Choroid plexus epithelial cell (primary cell): Measurements from ENCODE around the gene PFN3.
A peak's percentile ranks its signal among the peaks of the same experiment; 100 is the strongest.

Source experiments
- DNase-seq: peaks from one replicate; pipeline ENCODE4 v3.0.0-alpha.2; 2010; ENCODE audit warnings: low read depth
- H3K4me3 ChIP-seq: 2 replicates; pipeline ENCODE4 v1.5.1; 2011; ENCODE audit warnings: low read depth, mild to moderate bottlenecking, control low read depth, low read length, moderate library complexity
- CTCF ChIP-seq: conservative IDR thresholded peaks from 2 replicates; pipeline ENCODE4 v1.5.1; 2011; ENCODE audit warnings: low read depth, mild to moderate bottlenecking, control low read depth, inconsistent platforms, low read length, moderate library complexity

The PFN3 gene

GRCh38 chr5:177359860-177360259, 40.6 kb downstream of the PFN3 start:
- no peak for DNase-seq
- no peak for TF ChIP-seq CTCF
- no peak overlapping the region for H3K4me3 ChIP-seq

- H3K4me3 ChIP-seq: no peak overlapping the region
- DNase-seq: no peak
Measured at GRCh38 chr5:177359451-177359851, 41.0 kb downstream of the PFN3 start.

GRCh38 chr5:177358370-177358819, 42.1 kb downstream of the PFN3 start:
- H3K4me3 ChIP-seq: no peak overlapping the region
- TF ChIP-seq CTCF: no peak
- no peak for DNase-seq

More at GRCh38 chr5:177359451-177359851, 41.0 kb downstream of the PFN3 start:
- no peak for TF ChIP-seq CTCF

- H3K4me3 ChIP-seq: no peak within 1 kb of the TSS
- DNase-seq: peak; percentile 71
- no peak for TF ChIP-seq CTCF
Measured at GRCh38 chr5:177357459-177358351, 42.8 kb downstream of the PFN3 start, which contains the start of gene RGS14. Gene RGS14 (plus strand): TSS chr5:177357924. CDS start chr5:177358025, 101 bp downstream.

- DNase-seq: no peak
- no peak for TF ChIP-seq CTCF
- no peak overlapping the region for H3K4me3 ChIP-seq
Measured at GRCh38 chr5:177357146-177357458, 43.4 kb downstream of the PFN3 start.

GRCh38 chr5:177356746-177357145, 43.7 kb downstream of the PFN3 start:
- no peak for TF ChIP-seq CTCF
- no peak for DNase-seq
- H3K4me3 ChIP-seq: no peak overlapping the region

GRCh38 chr5:177355868-177356168, 44.6 kb downstream of the PFN3 start:
- TF ChIP-seq CTCF: no peak
- DNase-seq: no peak
- H3K4me3 ChIP-seq: no peak overlapping the region
